Activated T-cell treated with anti-CD3 and anti-CD28 coated beads, Interleukin-2, amount 50 U/mL, for 4 hours (primary cell): ENCODE results near the gene CRIM1. TPM values are rescaled to one million over a fixed set of nuclear protein-coding genes. Genes with fewer than 3 reads are reported as not detected.

Experiments
- ATAC-seq, 2 donors: fragments of 200-7000 bp; cut with Tn5 transposase; one replicate each; pipeline ENCODE4 v1.10.0; 2021
- DNase-seq: peaks from one replicate; pipeline ENCODE4 v3.0.0-alpha.2; 2020
- H3K27me3 Mint-ChIP-seq: one replicate; pipeline ENCODE4 v1.8.0; 2021; ENCODE audit warnings: low read depth, mixed read lengths
- H3K36me3 Mint-ChIP-seq: one replicate; pipeline ENCODE4 v1.8.0; 2022; ENCODE audit warnings: mixed read lengths; ENCODE audit not compliant: insufficient read depth
- H3K4me1 Mint-ChIP-seq: one replicate; pipeline ENCODE4 v1.8.0; 2021; ENCODE audit warnings: low read depth, mixed read lengths
- H3K4me3 Mint-ChIP-seq: one replicate; pipeline ENCODE4 v1.8.0; 2021; ENCODE audit warnings: mild to moderate bottlenecking, moderate library complexity, mixed read lengths
- H3K9me3 Mint-ChIP-seq: one replicate; pipeline ENCODE4 v1.8.0; 2021; ENCODE audit warnings: mixed read lengths
- total RNA-seq, 3 donors: library from RNA; stranded (reverse); gene quantifications; one replicate each; pipeline ENCODE4 v1.2.1, GENCODE V29; 2021

The CRIM1 gene
- total RNA-seq, 3 donors from 2014 or later, result 17.9 to 23.8 (median 22.9) TPM

- ATAC-seq, result no peak
- no peak for DNase-seq
- Mint-ChIP-seq H3K9me3 (no peaks in the 10 kb centered on the region), H3K4me3 (no peak overlapping the region), H3K36me3 (no peaks in the 10 kb centered on the region), H3K27me3 (no peaks in the 10 kb centered on the region), H3K4me1 (no peaks in the 10 kb centered on the region)
Measured at GRCh38 chr2:36425608-36426355, 70.2 kb downstream of the CRIM1 start.

- no peak overlapping the region for H3K4me3 Mint-ChIP-seq
- no peaks in the 10 kb centered on the region for H3K36me3 Mint-ChIP-seq
- H3K4me1 Mint-ChIP-seq, result no peaks in the 10 kb centered on the region
- no peaks in the 10 kb centered on the region for H3K9me3 Mint-ChIP-seq
- no peak for DNase-seq
- H3K27me3 Mint-ChIP-seq, result no peaks in the 10 kb centered on the region
- ATAC-seq, result no peak
Measured at GRCh38 chr2:36427790-36428243, 72.2 kb downstream of the CRIM1 start.

- no peaks in the 10 kb centered on the region for H3K27me3 Mint-ChIP-seq
- H3K9me3 Mint-ChIP-seq, result no peaks in the 10 kb centered on the region
- DNase-seq (no peak), ATAC-seq (no peak)
- H3K36me3 Mint-ChIP-seq, result no peaks in the 10 kb centered on the region
- H3K4me1 Mint-ChIP-seq, result no peaks in the 10 kb centered on the region
- H3K4me3 Mint-ChIP-seq, result no peak overlapping the region
Measured at GRCh38 chr2:36430549-36430948, 75.0 kb downstream of the CRIM1 start.

- DNase-seq, result no peak
- Mint-ChIP-seq H3K27me3 (no peaks in the 10 kb centered on the region), H3K9me3 (no peaks in the 10 kb centered on the region), H3K4me3 (no peak overlapping the region), H3K36me3 (no peaks in the 10 kb centered on the region), H3K4me1 (no peaks in the 10 kb centered on the region)
- no peak for ATAC-seq
Measured at GRCh38 chr2:36432479-36432878, 76.9 kb downstream of the CRIM1 start.

- no peak overlapping the region for H3K4me3 Mint-ChIP-seq
- H3K9me3 Mint-ChIP-seq, result no peaks in the 10 kb centered on the region
- H3K27me3 Mint-ChIP-seq, result no peaks in the 10 kb centered on the region
- DNase-seq, result no peak
- H3K4me1 Mint-ChIP-seq, result no peaks in the 10 kb centered on the region
- no peaks in the 10 kb centered on the region for H3K36me3 Mint-ChIP-seq
- ATAC-seq, result no peak
Measured at GRCh38 chr2:36433311-36434217, 78.0 kb downstream of the CRIM1 start.

GRCh38 chr2:36438449-36438977 is 82.9 kb downstream of the CRIM1 start:
- ATAC-seq, result no peak
- DNase-seq, result no peak
- peaks cover 10% of the 10 kb centered on the region for H3K4me1 Mint-ChIP-seq

GRCh38 chr2:36439084-36439483 is 83.5 kb downstream of the CRIM1 start:
- Mint-ChIP-seq H3K36me3 (peaks cover 10% of the 10 kb centered on the region), H3K27me3 (no peaks in the 10 kb centered on the region), H3K9me3 (no peaks in the 10 kb centered on the region), H3K4me3 (no peak overlapping the region), H3K4me1 (peaks cover 10% of the 10 kb centered on the region)
- no peak for DNase-seq
- no peak for ATAC-seq

More at GRCh38 chr2:36438449-36438977, 82.9 kb downstream of the CRIM1 start:
- Mint-ChIP-seq H3K27me3 (no peaks in the 10 kb centered on the region), H3K9me3 (no peaks in the 10 kb centered on the region), H3K4me3 (no peak overlapping the region), H3K36me3 (peaks cover 10% of the 10 kb centered on the region)

GRCh38 chr2:36441065-36441625 is 85.6 kb downstream of the CRIM1 start:
- Mint-ChIP-seq H3K36me3 (peaks cover 17% of the 10 kb centered on the region), H3K4me1 (peaks cover 10% of the 10 kb centered on the region), H3K9me3 (no peaks in the 10 kb centered on the region), H3K4me3 (no peak overlapping the region), H3K27me3 (no peaks in the 10 kb centered on the region)
- no peak for DNase-seq
- ATAC-seq, result no peak

GRCh38 chr2:36441816-36442215 is 86.2 kb downstream of the CRIM1 start:
- DNase-seq (no peak), ATAC-seq (no peak)
- Mint-ChIP-seq H3K4me1 (peaks cover 10% of the 10 kb centered on the region), H3K36me3 (peaks cover 17% of the 10 kb centered on the region), H3K9me3 (no peaks in the 10 kb centered on the region), H3K4me3 (no peak overlapping the region), H3K27me3 (no peaks in the 10 kb centered on the region)

GRCh38 chr2:36444216-36444936 is 88.8 kb downstream of the CRIM1 start:
- no peaks in the 10 kb centered on the region for H3K9me3 Mint-ChIP-seq
- DNase-seq, result no peak
- no peak for ATAC-seq
- peaks cover 10% of the 10 kb centered on the region for H3K4me1 Mint-ChIP-seq
- H3K27me3 Mint-ChIP-seq, result no peaks in the 10 kb centered on the region
- peaks cover 16% of the 10 kb centered on the region for H3K36me3 Mint-ChIP-seq
- no peak overlapping the region for H3K4me3 Mint-ChIP-seq

- Mint-ChIP-seq H3K36me3 (peaks cover 16% of the 10 kb centered on the region), H3K9me3 (no peaks in the 10 kb centered on the region), H3K27me3 (no peaks in the 10 kb centered on the region), H3K4me1 (peaks cover 10% of the 10 kb centered on the region), H3K4me3 (no peak overlapping the region)
- no peak for ATAC-seq
- DNase-seq, result no peak
Measured at GRCh38 chr2:36445185-36445866, 89.7 kb downstream of the CRIM1 start.

- DNase-seq, result no peak
- peaks cover 10% of the 10 kb centered on the region for H3K4me1 Mint-ChIP-seq
- no peaks in the 10 kb centered on the region for H3K9me3 Mint-ChIP-seq
- no peak overlapping the region for H3K4me3 Mint-ChIP-seq
- peaks cover 16% of the 10 kb centered on the region for H3K36me3 Mint-ChIP-seq
- H3K27me3 Mint-ChIP-seq, result no peaks in the 10 kb centered on the region
- ATAC-seq, result no peak
Measured at GRCh38 chr2:36446294-36446693, 90.7 kb downstream of the CRIM1 start.

GRCh38 chr2:36449213-36449612 is 93.6 kb downstream of the CRIM1 start:
- no peaks in the 10 kb centered on the region for H3K4me1 Mint-ChIP-seq
- DNase-seq, result no peak
- H3K27me3 Mint-ChIP-seq, result no peaks in the 10 kb centered on the region
- H3K9me3 Mint-ChIP-seq, result no peaks in the 10 kb centered on the region
- no peak for ATAC-seq
- H3K36me3 Mint-ChIP-seq, result peaks cover 11% of the 10 kb centered on the region
- H3K4me3 Mint-ChIP-seq, result no peak overlapping the region
